Pons (tissue), 1 donor: ENCODE measurements around the gene ISCU.
"Not testable (repeated sequence)": the region's sequence is repeated elsewhere in the genome, so short reads cannot be mapped to it uniquely, and the experiment has no call there.

Experiments
- DNase-seq: peaks from one replicate; pipeline ENCODE4 v3.0.0-alpha.2; 2016; ENCODE audit warnings: low spot score

Gene ISCU

DNA sequence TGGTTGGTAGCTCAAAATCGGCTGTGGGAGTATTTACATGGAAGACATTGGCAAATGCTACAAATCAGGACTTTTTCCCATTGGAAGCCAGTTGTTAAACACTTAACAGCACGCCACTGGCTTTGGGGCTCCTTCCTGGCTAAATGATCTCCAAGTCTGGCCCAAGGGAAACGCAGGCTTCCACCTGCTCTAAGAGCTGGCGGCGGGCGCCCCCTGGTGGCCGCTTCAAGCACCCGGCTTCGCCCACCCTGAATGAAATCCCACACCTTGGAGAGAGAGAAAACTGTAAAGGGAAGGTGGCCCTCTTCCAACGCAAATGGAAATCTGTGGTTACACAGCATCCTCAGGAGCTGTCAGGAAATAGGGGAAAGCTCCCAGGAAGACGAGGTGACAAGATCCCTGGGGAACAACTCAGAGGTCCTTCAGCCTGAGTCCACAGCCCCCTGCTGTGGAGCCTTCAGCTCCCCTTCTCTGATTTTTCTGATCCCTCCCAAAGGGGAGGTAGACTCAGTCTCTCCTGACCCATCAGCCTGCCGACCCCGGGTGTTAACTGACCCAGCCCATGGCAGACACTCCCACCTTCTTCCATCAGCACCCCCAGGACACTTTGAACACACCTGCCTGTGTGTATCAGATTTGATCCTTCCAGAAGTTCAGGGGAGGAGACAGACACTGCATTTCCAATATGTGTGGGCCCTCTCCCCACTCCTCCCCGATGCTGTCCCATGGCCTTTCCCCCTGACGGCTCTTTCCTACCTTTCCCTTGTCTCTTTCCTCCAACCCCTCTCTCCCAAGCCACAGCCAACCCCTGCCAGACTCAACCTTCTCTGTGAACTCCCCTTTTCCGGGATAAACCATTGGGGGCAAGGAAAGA lies 55.9 kb downstream of the ISCU start:
- DNase-seq, result peak; percentile 79

DNA sequence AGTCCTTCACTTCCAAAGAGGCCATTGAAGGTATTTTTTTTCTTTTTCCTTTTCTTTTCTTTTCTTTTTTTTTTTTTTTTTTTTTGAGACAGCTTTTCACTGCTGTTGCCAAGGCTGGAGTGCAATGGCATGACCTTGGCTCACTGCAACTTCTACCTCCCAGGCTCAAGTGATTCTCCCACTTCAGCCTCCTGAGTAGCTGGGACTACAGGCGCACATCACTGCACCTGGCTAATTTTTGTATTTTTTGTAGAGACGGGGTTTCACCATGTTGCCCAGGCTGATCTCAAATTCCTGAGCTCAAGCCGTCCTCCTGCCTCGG lies 56.5 kb downstream of the ISCU start:
- DNase-seq, result not testable (repeated sequence)
